Breast epithelium (tissue), 4 donors: ENCODE data around the gene STX2. TPM values are rescaled to one million over a fixed set of nuclear protein-coding genes. Genes with fewer than 3 reads are reported as not detected.

Source experiments
- DNase-seq, 2 donors: peaks; one replicate each; pipeline ENCODE4 v3.0.0-alpha.2; 2019; ENCODE audit warnings: low spot score in 2 of 2
- H3K27ac ChIP-seq, 2 donors: fragments of 200-600 bp; sonication (generic) in 1 of 2; one replicate each; pipeline ENCODE4 v1.5.1; 2016 to 2019; ENCODE audit warnings: mild to moderate bottlenecking in 1 of 2
- H3K27me3 ChIP-seq, 2 donors: fragments of 200-600 bp; sonication (generic) in 1 of 2; one replicate each; pipeline versions ENCODE4 v1.5.1 to v1.6.0; 2017 to 2019; ENCODE audit warnings: control low read depth in 1 of 2, mild to moderate bottlenecking in 1 of 2
- H3K36me3 ChIP-seq: fragments of 200-600 bp; one replicate; pipeline ENCODE4 v1.5.1; 2019
- H3K4me1 ChIP-seq, 2 donors: fragments of 200-600 bp; sonication (generic); one replicate each; pipeline ENCODE4 v1.5.1; 2016 to 2019; ENCODE audit warnings: control low read depth in 1 of 2
- H3K4me3 ChIP-seq, 3 donors: fragments of 200-600 bp; sonication (generic); 1 replicate in 2 of 3; 2 replicates in 1 of 3; pipeline ENCODE4 v1.5.1; 2016 to 2019; ENCODE audit warnings: mild to moderate bottlenecking in 3 of 3, moderate library complexity in 2 of 3
- H3K9me3 ChIP-seq, 2 donors: fragments of 200-600 bp; sonication (generic) in 1 of 2; one replicate each; pipeline ENCODE4 v1.5.1; 2016 to 2019; ENCODE audit warnings: control low read depth in 1 of 2
- CTCF ChIP-seq, 3 donors: fragments of 450-650 bp; IDR thresholded peaks; one replicate each; pipeline ENCODE4 v1.5.1; 2016 to 2017; ENCODE audit warnings: antibody characterized with exemption in 3 of 3, mild to moderate bottlenecking in 3 of 3, moderate library complexity in 3 of 3
- POLR2A ChIP-seq: fragments of 450-650 bp; IDR thresholded peaks from one replicate; pipeline ENCODE4 v1.6.1; 2016; ENCODE audit warnings: antibody characterized with exemption, mild to moderate bottlenecking, moderate library complexity
- POLR2AphosphoS5 ChIP-seq, 3 donors: sonication (generic); formaldehyde crosslinking; IDR thresholded peaks; one replicate each; pipeline ENCODE4 v1.6.1; 2017; ENCODE audit warnings: antibody characterized with exemption in 3 of 3
- intact Hi-C: fragments of 100-400 bp; cut with DNase I; formaldehyde crosslinking; loops from one replicate; pipeline ENCODE4 v1.15.1; 2023; ENCODE audit warnings: low total_unique reads
- total RNA-seq, 3 donors: library from RNA; depleted of rRNA; stranded (reverse); fragments of >200 nt; gene quantifications; one replicate each; pipeline ENCODE4 v1.1.0, GENCODE V29; 2016

STX2 gene
- total RNA-seq, 3 donors from 2014 or later, result 11.6 to 23.2 (median 15.4) TPM

GRCh38 chr12:130847112-130847511, 8.1 kb upstream of the STX2 start:
- Histone ChIP-seq H3K27ac (no peak overlapping the region), H3K36me3 (no peaks in the 10 kb centered on the region), H3K4me3 (no peak overlapping the region), H3K27me3 (no peaks in the 10 kb centered on the region), H3K9me3 (no peaks in the 10 kb centered on the region), H3K4me1 (no peaks in the 10 kb centered on the region)
- intact Hi-C loops, result no loop called here
- TF ChIP-seq CTCF (IDR thresholded peaks at IDR 0.05), result no peak
- TF ChIP-seq POLR2AphosphoS5 (IDR thresholded peaks at IDR 0.05), result no peak
- no peak for TF ChIP-seq POLR2A
- DNase-seq, result no peak

DNA sequence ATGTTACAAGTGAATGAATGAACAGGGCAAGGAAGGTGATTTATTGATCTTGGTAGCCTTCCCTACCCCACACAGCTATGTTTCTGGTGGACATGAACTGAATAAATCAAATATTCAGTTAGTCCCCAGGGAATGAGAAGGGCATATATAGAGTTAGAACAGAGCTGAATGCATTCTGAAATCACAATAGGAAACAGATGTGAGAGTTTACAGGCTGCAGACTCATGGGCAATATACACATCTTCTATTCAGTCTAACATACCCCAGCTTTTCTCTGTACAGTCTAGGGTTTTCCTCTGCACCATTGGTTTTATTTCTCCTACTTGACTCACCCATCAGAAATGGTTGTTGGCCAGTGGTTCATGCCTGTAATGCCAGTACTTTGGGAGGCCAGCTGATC, 7.3 kb upstream of the STX2 start:
- H3K36me3 ChIP-seq, result no peaks in the 10 kb centered on the region
- no peak overlapping the region for H3K27ac ChIP-seq
- TF ChIP-seq POLR2A, result no peak
- TF ChIP-seq POLR2AphosphoS5 (IDR thresholded peaks at IDR 0.05), result no peak
- TF ChIP-seq CTCF (IDR thresholded peaks at IDR 0.05), result no peak
- H3K27me3 ChIP-seq, result no peaks in the 10 kb centered on the region
- intact Hi-C loops, result no loop called here
- H3K9me3 ChIP-seq, result no peaks in the 10 kb centered on the region
- no peak overlapping the region for H3K4me3 ChIP-seq
- H3K4me1 ChIP-seq, result no peaks in the 10 kb centered on the region
- DNase-seq, result no peak

GRCh38 chr12:130839770-130840404, 837 bp upstream of the STX2 start:
- Histone ChIP-seq H3K27me3 (no peaks in the 10 kb centered on the region), H3K4me1 (no peaks in the 10 kb centered on the region), H3K4me3 (peak overlapping the region; percentile 73 to 93 (median 76)), H3K9me3 (no peaks in the 10 kb centered on the region), H3K27ac (no peak overlapping the region), H3K36me3 (no peaks in the 10 kb centered on the region)
- intact Hi-C loops, result no loop called here
- TF ChIP-seq POLR2A, result no peak
- TF ChIP-seq CTCF (IDR thresholded peaks at IDR 0.05), result no peak
- TF ChIP-seq POLR2AphosphoS5 (IDR thresholded peaks at IDR 0.05), result no peak
- no peak for DNase-seq

- H3K27me3 ChIP-seq, result no peaks in the 10 kb centered on the region
- no peaks in the 10 kb centered on the region for H3K9me3 ChIP-seq
- H3K27ac ChIP-seq, result peak overlapping the region; percentile 30 to 74
- intact Hi-C loops, result no loop called here
- no peaks in the 10 kb centered on the region for H3K36me3 ChIP-seq
- DNase-seq, result no peak
- H3K4me3 ChIP-seq, result peak overlapping the region; percentile 73 to 93 (median 76)
- H3K4me1 ChIP-seq, result no peaks in the 10 kb centered on the region
- no peak for TF ChIP-seq CTCF (IDR thresholded peaks at IDR 0.05)
- no peak for TF ChIP-seq POLR2A
- no peak for TF ChIP-seq POLR2AphosphoS5 (IDR thresholded peaks at IDR 0.05)
Observed at GRCh38 chr12:130838284-130838950, 633 bp downstream of the STX2 start.

- Histone ChIP-seq H3K4me3 (no peak overlapping the region), H3K4me1 (no peaks in the 10 kb centered on the region), H3K9me3 (no peaks in the 10 kb centered on the region), H3K27me3 (no peaks in the 10 kb centered on the region), H3K27ac (no peak overlapping the region), H3K36me3 (no peaks in the 10 kb centered on the region)
- intact Hi-C loops, result no loop called here
- TF ChIP-seq POLR2AphosphoS5 (IDR thresholded peaks at IDR 0.05) (no peak), POLR2A (no peak), CTCF (IDR thresholded peaks at IDR 0.05) (no peak)
- DNase-seq, result no peak
Observed at GRCh38 chr12:130835436-130835835, 3.6 kb downstream of the STX2 start.
